ENCODE results near the gene ECI2.

Gene ECI2

GRCh38 chr6:4178737-4179333 is 43.5 kb upstream of the ECI2 start:
- POLR2A ChIA-PET, result no interaction called here
- no peaks in the 10 kb centered on the region; the same call in 1 of the 2 replicates for H3K9me3 ChIP-seq (ENCODE audit: control insufficient read depth, insufficient read depth, low read depth, low read length)
- TF ChIP-seq ZNF768 (tag by site-specific recombination; IDR thresholded peaks at IDR 0.05), result no peak
- no peak for TF ChIP-seq ZBTB7A (tag by site-specific recombination; IDR thresholded peaks at IDR 0.05; ENCODE audit: low read depth)
- no peak for TF ChIP-seq KLF1 (tag by site-specific recombination; IDR thresholded peaks at IDR 0.05)
- no peak for TF ChIP-seq ZNF621 (tag by site-specific recombination; IDR thresholded peaks at IDR 0.05)
- no peak for TF ChIP-seq ZNF391 (tag by site-specific recombination; IDR thresholded peaks at IDR 0.05; ENCODE audit: borderline replicate concordance, low read depth)
- TF ChIP-seq ZNF214 (tag by site-specific recombination; IDR thresholded peaks at IDR 0.05; ENCODE audit: borderline replicate concordance), result no peak
- TF ChIP-seq BCL11A (tag by site-specific recombination; IDR thresholded peaks at IDR 0.05; ENCODE audit: low read depth), result no peak
- TF ChIP-seq IKZF3 (tag by site-specific recombination; IDR thresholded peaks at IDR 0.05), result no peak
- TF ChIP-seq, protein P1, sequence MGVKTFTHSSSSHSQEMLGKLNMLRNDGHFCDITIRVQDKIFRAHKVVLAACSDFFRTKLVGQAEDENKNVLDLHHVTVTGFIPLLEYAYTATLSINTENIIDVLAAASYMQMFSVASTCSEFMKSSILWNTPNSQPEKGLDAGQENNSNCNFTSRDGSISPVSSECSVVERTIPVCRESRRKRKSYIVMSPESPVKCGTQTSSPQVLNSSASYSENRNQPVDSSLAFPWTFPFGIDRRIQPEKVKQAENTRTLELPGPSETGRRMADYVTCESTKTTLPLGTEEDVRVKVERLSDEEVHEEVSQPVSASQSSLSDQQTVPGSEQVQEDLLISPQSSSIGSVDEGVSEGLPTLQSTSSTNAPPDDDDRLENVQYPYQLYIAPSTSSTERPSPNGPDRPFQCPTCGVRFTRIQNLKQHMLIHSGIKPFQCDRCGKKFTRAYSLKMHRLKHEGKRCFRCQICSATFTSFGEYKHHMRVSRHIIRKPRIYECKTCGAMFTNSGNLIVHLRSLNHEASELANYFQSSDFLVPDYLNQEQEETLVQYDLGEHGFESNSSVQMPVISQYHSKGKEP (tag by site-specific recombination; IDR thresholded peaks at IDR 0.05), result no peak
- no peak for TF ChIP-seq ZNF426 (tag by site-specific recombination; IDR thresholded peaks at IDR 0.05)
- TF ChIP-seq ZNF2 (tag by site-specific recombination; IDR thresholded peaks at IDR 0.05), result no peak
- no peak for TF ChIP-seq ZNF416 (tag by site-specific recombination; IDR thresholded peaks at IDR 0.05)
- TF ChIP-seq ZNF16 (tag by site-specific recombination; IDR thresholded peaks at IDR 0.05; ENCODE audit: low read depth), result no peak
- TF ChIP-seq SP3 (tag by site-specific recombination; IDR thresholded peaks at IDR 0.05), result no peak
- TF ChIP-seq ZNF791 (tag by site-specific recombination; IDR thresholded peaks at IDR 0.05), result no peak
- no peak for TF ChIP-seq ATF2 (tag by site-specific recombination; IDR thresholded peaks at IDR 0.05; ENCODE audit: low read depth)
- TF ChIP-seq ZNF18 (tag by site-specific recombination; IDR thresholded peaks at IDR 0.05), result no peak
- TF ChIP-seq ZNF169 (tag by site-specific recombination; IDR thresholded peaks at IDR 0.05), result no peak
- H3K4me1 ChIP-seq (ENCODE audit: control insufficient read depth, insufficient read depth, low read length), result no peaks in the 10 kb centered on the region
- H3K27ac ChIP-seq (ENCODE audit: extremely low read depth, low read depth, low read length), result no peak overlapping the region
- H3K4me3 ChIP-seq (ENCODE audit: low read depth, low read length), result no peak overlapping the region
- CTCF ChIA-PET, result no interaction called here
- H3K36me3 ChIP-seq (ENCODE audit: control insufficient read depth in 2 of 2, insufficient read depth in 1 of 2, low read length in 2 of 2), result no peaks in the 10 kb centered on the region

DNA sequence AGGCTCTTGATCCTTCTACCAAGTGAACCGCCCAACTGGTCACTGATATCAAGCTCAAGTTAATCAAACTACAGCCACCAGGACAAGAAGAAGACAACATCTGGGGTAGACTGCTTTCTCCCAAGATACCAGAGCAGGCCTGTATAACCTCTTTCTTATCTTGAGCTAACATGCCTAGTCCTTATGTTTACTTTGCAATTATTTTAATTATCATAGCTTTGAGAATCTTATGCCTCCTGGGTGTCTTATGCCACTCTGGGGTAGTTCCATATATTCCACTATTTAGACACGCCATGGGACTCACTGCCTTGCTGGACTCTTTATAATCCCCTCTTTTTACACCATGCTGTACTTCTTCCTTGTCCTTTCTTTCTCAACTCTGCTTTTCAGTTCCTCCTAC is 41.5 kb upstream of the ECI2 start:
- H3K4me3 ChIP-seq (ENCODE audit: low read depth, low read length), result no peak overlapping the region
- CTCF ChIA-PET, result interaction anchor here (0.5 kb wide), 1 partner anchor 26 kb away, joined by 4 read pairs; no protein-coding TSS in a partner anchor
- no peaks in the 10 kb centered on the region for H3K36me3 ChIP-seq (ENCODE audit: control insufficient read depth in 2 of 2, insufficient read depth in 1 of 2, low read length in 2 of 2)
- no peaks in the 10 kb centered on the region for H3K9me3 ChIP-seq (ENCODE audit: control insufficient read depth, insufficient read depth, low read depth, low read length)
- POLR2A ChIA-PET, result no interaction called here
- H3K4me1 ChIP-seq (ENCODE audit: control insufficient read depth, insufficient read depth, low read length), result no peaks in the 10 kb centered on the region
- no peak overlapping the region for H3K27ac ChIP-seq (ENCODE audit: extremely low read depth, low read depth, low read length)
- TF ChIP-seq ZNF544 (tag by site-specific recombination; IDR thresholded peaks at IDR 0.05) (no peak), ZNF280D (tag by site-specific recombination; IDR thresholded peaks at IDR 0.05) (no peak), PRDM4 (tag by site-specific recombination; IDR thresholded peaks at IDR 0.05) (no peak), CTCF (tag by site-specific recombination; IDR thresholded peaks at IDR 0.05) (no peak), ZNF658 (tag by site-specific recombination; IDR thresholded peaks at IDR 0.05) (no peak), ZNF223 (tag by site-specific recombination; IDR thresholded peaks at IDR 0.05) (no peak), ZNF621 (tag by site-specific recombination; IDR thresholded peaks at IDR 0.05) (no peak)
